Mammary epithelial cell (primary cell): ENCODE results near the gene FHIP1B.

Source experiments
- EZH2 ChIP-seq: IDR thresholded peaks from 2 replicates; pipeline ENCODE4 v1.6.1; 2012; ENCODE audit warnings: low read length, inconsistent platforms, borderline replicate concordance
- TF ChIP-seq, protein P1 (sequence below), 2 donors: IDR thresholded peaks in 1 of 2; conservative IDR thresholded peaks in 1 of 2; 2 replicates each; pipeline ENCODE4 v1.5.1; 2011 to 2012; ENCODE audit warnings: inconsistent platforms in 2 of 2, low read length in 2 of 2, mild to moderate bottlenecking in 2 of 2, control low read depth in 1 of 2, low read depth in 1 of 2; ENCODE audit not compliant: insufficient read depth in 1 of 2; ENCODE audit errors: extremely low read depth in 1 of 2

DNA sequence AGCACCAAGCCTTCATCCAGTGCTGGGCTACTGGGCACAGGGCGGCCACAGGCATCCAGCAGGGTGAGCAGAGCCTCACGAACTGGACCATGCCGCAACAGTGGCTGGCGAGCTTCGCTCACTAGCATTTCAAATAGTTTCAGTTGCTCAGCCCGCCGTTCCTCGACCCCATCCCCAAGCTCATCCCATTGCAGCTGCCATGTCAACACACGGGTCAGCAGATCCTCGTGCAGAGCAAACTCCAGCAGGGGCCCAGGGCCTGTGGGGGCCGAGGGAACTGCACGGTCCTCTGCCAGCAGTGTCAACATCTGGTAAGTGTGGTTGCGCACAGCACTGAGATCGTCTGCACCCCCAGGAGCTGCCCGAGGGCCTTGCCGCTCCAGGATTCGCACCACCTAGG is 10.6 kb downstream of the FHIP1B start:
- TF ChIP-seq, protein P1, sequence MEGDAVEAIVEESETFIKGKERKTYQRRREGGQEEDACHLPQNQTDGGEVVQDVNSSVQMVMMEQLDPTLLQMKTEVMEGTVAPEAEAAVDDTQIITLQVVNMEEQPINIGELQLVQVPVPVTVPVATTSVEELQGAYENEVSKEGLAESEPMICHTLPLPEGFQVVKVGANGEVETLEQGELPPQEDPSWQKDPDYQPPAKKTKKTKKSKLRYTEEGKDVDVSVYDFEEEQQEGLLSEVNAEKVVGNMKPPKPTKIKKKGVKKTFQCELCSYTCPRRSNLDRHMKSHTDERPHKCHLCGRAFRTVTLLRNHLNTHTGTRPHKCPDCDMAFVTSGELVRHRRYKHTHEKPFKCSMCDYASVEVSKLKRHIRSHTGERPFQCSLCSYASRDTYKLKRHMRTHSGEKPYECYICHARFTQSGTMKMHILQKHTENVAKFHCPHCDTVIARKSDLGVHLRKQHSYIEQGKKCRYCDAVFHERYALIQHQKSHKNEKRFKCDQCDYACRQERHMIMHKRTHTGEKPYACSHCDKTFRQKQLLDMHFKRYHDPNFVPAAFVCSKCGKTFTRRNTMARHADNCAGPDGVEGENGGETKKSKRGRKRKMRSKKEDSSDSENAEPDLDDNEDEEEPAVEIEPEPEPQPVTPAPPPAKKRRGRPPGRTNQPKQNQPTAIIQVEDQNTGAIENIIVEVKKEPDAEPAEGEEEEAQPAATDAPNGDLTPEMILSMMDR (conservative IDR thresholded peaks at IDR 0.05 in 1 of 2, IDR thresholded peaks at IDR 0.05 in 1 of 2; ENCODE audit: extremely low read depth in 1 of 2, insufficient read depth in 1 of 2, low read depth in 1 of 2, low read length in 2 of 2) = no peak
- no peak for TF ChIP-seq EZH2
